HG03095 (cell line): ENCODE results near the gene DPF3.

Experiments used
- ATAC-seq: cut with Tn5 transposase; IDR thresholded peaks from one replicate; pipeline ENCODE4 v1.9.1; 2021; ENCODE audit warnings: moderate library complexity; ENCODE audit not compliant: unreplicated experiment

The DPF3 gene

GRCh38 chr14:72845196-72845595, 48.7 kb downstream of the DPF3 start:
- no peak for ATAC-seq

DNA sequence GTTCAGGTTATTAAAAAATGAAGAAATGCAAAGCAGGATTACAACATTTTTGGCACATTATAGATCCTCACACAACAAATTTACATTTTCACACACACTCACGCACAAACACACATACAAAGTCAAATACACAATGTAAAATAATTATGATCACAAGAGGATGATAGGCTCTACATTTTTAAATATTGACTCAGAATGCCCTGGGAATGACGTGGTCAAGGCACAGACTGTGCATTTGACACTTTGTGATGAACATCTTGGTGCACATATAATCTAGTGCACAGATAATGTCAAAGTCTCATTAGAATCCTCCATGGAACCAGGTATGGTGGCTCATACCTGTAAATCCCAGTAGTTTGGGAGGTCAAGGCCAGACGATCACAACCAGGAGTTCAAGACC, 49.4 kb downstream of the DPF3 start:
- no peak for ATAC-seq

DNA sequence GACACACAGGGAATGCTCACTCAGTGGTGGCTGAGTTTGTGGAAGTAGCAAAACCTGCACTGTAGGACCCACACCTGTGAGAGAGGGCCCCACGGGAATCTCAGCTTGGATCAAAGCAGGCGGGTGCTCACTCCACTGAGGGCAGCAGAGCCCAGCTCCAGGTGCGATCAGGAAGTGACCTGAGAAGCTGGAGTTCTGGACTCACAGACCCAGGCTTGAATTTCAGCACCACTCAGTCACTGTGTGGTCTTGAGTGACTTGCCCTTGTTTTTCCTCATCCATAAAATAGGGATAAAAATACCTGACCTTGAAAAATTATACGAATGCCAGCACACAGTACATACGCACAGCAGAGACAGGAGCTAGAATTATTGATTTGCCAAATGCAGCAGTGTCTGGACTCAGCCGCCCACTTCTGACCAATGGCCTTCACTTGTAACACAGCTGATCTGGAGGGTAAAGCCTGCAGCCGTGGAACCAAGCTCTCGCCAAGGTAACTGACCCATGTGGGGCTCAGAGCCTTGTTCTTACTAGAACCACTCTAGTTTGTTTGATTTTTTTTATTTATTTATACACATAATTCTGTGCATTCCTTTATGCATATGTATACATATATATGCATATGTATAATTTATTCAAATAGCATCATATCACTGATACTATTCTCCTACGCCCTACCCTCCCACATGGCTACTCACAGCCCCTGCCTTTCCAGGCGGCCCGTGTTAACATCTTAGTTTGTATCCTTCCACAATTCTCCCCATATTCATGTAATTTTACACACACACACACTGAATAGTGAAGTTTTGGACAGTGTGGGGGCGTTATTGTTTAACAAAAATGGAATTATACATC, 53.9 kb downstream of the DPF3 start:
- no peak for ATAC-seq

- no peak for ATAC-seq
Measured at GRCh38 chr14:72839351-72839750, 54.5 kb downstream of the DPF3 start.

DNA sequence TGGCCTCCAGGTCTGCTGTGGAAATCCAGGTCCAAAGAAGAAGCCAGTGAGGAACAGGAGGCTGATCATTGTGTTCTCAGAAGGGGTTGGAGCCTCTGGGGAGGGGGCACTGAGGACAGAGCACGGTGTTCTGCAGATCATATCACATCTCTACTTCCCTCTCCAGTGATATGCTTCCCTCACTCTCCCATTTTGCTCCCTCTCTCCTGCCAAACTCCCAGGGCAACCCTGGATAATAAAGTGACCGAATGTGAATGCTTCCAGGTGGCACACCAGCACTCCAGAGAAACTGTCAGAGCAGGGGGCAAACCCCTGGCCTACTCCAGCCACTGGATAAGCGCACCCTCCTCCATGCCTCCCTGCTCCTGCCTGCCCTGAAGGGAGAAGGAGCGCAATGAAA, 57.8 kb downstream of the DPF3 start:
- no peak for ATAC-seq

DNA sequence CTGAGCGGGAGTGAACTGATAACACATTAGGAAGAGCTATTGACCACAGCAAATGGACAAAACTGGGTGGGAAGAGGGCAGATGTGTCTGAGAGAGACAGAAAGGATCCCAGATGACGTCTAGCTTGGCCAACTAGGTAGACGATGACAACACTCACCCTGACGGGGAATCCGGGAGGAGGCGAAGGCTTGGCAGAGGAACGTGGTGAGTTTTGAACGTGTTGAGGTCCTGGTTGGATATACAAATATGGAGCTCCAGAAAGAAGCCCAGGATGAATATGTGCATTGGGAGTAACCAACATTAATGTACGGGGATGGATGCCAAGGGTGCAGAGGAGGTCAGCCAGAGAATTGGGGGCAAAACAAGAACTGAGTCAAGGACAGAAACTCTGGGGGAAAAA, 60.7 kb downstream of the DPF3 start:
- no peak for ATAC-seq

DNA sequence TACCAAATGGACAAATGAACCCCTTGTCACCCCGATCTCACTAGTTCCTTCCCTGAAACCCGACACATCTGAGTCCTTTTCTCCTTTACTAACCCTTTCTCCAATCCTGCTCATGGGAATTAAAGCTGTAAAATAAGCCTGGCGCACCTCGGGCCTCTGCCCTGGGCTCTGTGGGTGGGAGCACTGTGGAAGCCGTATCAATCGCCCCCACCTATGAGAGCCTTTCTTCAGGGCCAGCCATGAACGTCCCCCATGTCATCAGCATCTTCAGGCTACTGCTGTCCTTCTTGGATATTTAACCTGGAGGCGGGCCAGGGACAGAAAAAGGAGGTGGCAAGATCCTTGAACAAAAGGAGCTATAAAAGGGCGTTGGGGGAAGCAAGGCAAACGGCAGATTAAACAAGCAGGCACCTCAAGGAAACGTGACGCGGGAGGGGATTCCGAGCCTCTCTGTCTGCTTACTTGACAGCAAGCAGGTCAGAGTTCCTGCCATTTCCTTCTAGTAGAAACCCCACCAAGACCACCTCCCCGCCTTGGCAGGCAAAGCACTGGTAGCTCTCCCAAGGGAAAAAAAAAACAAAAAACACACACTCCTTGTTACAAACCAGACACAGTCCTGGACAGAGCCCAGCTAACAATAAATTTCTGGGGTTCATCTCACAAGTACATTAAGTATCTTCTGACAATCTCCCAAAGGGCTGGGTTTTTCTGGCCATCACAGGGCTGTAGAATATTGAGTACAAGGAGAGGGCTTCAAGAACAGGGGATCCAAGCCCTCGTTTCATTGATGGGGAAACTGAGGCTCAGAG, 62.9 kb downstream of the DPF3 start:
- ATAC-seq: no peak

GRCh38 chr14:72830356-72830755, 63.5 kb downstream of the DPF3 start:
- no peak for ATAC-seq

GRCh38 chr14:72828604-72829003, 65.3 kb downstream of the DPF3 start:
- no peak for ATAC-seq

GRCh38 chr14:72826039-72826438, 67.9 kb downstream of the DPF3 start:
- no peak for ATAC-seq

DNA sequence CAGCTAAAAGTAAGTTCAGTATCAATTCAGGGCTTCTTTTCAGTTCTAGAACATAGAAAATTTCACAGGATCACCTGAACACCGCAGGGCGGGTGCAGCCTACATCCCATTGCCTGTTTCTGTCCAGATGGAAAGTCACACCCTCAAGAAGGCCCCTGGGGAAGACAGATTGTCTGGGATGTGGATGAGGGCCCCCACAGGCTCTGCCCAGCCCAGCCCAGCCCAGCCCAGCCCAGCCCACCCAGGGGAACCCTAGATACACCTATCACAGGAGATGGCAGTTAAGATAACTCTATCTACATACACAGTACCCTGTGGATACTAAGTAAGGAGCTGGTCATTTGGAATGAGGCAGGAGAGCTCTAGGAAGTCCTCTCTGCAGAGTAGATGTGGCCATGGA, 68.4 kb downstream of the DPF3 start:
- ATAC-seq: no peak

DNA sequence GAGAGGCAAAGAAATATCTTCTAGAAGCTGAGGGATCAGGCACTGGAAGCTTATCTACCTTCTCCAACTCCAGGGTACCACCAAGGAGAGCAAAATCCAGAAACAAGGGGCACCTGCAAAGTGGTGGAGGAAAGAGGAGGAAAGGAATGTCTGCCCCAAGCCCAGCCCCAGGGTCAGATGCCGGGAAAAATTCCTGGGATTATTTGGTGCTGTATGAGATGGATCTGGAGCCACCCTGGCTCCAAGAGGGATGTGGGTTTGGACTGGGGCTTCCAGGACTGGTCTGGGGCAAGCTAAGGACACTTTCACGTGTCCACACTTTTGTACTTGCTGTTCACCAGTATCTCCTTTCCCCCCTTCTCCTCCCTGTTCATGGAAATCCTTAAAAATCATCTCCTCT, 69.8 kb downstream of the DPF3 start:
- no peak for ATAC-seq

- ATAC-seq: no peak
Measured at GRCh38 chr14:72822946-72823611, 70.8 kb downstream of the DPF3 start.

GRCh38 chr14:72818998-72819397, 74.9 kb downstream of the DPF3 start:
- ATAC-seq: no peak

GRCh38 chr14:72816287-72816686, 77.6 kb downstream of the DPF3 start:
- ATAC-seq: no peak

- no peak for ATAC-seq
Measured at GRCh38 chr14:72815430-72815829, 78.5 kb downstream of the DPF3 start.

- ATAC-seq: no peak
Measured at GRCh38 chr14:72812292-72812851, 81.5 kb downstream of the DPF3 start.

DNA sequence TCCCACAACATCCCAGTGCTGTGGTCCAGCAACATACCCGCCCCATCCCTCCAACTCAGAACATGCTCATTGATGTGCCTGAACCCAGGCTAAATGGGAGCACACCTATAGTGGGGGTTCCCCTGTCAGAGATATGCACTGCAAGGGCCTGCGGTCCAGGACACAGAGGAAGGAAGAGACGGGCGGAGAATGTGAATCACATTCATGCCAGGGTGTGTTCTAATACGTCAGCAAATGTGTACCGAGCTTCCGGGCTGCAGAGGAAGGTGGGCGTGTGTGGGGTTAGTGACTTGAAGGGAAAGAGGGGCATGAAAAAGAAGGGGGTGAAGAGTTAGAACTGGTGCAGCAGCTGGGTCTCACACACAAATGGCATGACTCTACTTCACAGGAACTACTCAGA, 83.7 kb downstream of the DPF3 start:
- ATAC-seq: no peak

DNA sequence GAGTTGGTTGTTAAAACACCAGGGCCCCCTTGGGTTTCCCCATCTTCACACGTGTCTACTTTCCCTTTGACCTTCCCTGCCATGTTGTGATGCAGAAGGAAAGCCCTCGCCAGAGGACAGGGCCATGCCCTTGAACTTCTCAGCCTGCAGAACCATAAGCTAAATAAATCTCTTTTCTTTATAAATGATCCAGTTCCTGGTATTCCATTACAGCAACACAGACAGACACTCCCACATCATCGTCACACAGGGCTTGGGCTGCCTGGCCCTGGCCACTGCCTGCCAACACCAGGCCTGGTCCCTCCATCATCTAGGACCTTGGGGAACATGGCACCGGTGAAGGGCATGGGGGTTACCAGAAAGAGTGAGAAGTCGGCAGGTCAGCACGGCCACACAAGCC, 84.8 kb downstream of the DPF3 start:
- ATAC-seq: no peak

DNA sequence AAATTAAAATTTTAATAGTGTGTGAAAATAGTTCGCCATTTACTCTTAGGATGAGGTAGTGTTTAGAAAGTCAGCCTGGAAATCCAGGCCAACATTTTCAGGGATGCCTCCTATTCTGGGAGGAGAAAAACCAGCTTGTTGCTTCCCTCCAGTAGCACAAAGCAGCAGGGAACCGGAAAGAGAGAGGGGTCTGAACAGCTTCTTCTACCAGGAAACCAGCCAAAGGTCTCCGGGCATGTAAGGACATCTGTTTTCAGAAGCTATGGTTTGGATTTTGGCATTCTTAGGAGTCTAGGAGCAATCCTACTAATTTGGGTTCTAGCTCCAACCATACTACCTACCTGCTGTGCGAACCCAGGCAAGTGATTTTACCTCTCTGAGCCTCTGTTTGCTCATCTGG, 85.3 kb downstream of the DPF3 start:
- ATAC-seq: no peak

GRCh38 chr14:72802588-72802946, 91.3 kb downstream of the DPF3 start:
- ATAC-seq: no peak
